Colonic mucosa (tissue), 4 donors: ENCODE data around the gene STAMBPL1. TPM values are rescaled to one million over a fixed set of nuclear protein-coding genes. Genes with fewer than 3 reads are reported as not detected.
A peak's percentile ranks its signal among the peaks of the same experiment; 100 is the strongest.
"Not testable (repeated sequence)": the region's sequence is repeated elsewhere in the genome, so short reads cannot be mapped to it uniquely, and the experiment has no call there.

Experiments
- DNase-seq: peaks from one replicate; pipeline ENCODE4 v3.0.0-alpha.2; 2020
- H3K27ac ChIP-seq: fragments of 200-600 bp; one replicate; pipeline ENCODE4 v1.8.0; 2021
- H3K27me3 ChIP-seq: fragments of 200-600 bp; one replicate; pipeline ENCODE4 v1.8.0; 2021
- H3K36me3 ChIP-seq: fragments of 200-600 bp; one replicate; pipeline ENCODE4 v1.8.0; 2021
- H3K4me1 ChIP-seq: fragments of 200-600 bp; one replicate; pipeline ENCODE4 v1.8.0; 2021; ENCODE audit warnings: mild to moderate bottlenecking
- H3K4me3 ChIP-seq: fragments of 200-600 bp; one replicate; pipeline ENCODE4 v1.8.0; 2021
- H3K9ac ChIP-seq, 2 donors: one replicate each; pipeline ENCODE4 v1.7.0; 2013; ENCODE audit warnings: control low read depth in 2 of 2, low read depth in 2 of 2, low read length in 2 of 2
- H3K9me3 ChIP-seq: fragments of 200-600 bp; one replicate; pipeline ENCODE4 v1.8.0; 2021
- CTCF ChIP-seq: fragments of 200-600 bp; IDR thresholded peaks from one replicate; pipeline ENCODE4 v1.8.0; 2022; ENCODE audit warnings: antibody characterized with exemption, mild to moderate bottlenecking
- intact Hi-C: fragments of 100-400 bp; cut with DNase I; formaldehyde crosslinking; loops from one replicate; pipeline ENCODE4 v1.14.1; 2022
- total RNA-seq, 2 donors: library from RNA; stranded (reverse); fragmentation: NEBNext Ultra II Directional in 1 of 2; extraction: Animal tissue kit (Norgen Biotek cat#: 25700) in 1 of 2; gene quantifications; one replicate each; pipeline ENCODE4 v1.2.1, GENCODE V29; 2021
- donor health status: healthy.
- donor health status: DM: no; HTN: no; CAD: no.
- donor health status: DM: no; HTN: no; CAD: no.

Gene STAMBPL1
- total RNA-seq, 2 donors from 2014 or later, result 16.3 to 20.4 TPM

GRCh38 chr10:88833723-88834122 lies 46.3 kb upstream of the STAMBPL1 start:
- DNase-seq, result no peak
- H3K27ac ChIP-seq, result no peak overlapping the region
- no peaks in the 10 kb centered on the region for H3K36me3 ChIP-seq
- no peak overlapping the region for H3K4me3 ChIP-seq
- H3K4me1 ChIP-seq, result no peaks in the 10 kb centered on the region
- no peaks in the 10 kb centered on the region for H3K27me3 ChIP-seq
- H3K9ac ChIP-seq, result no peak overlapping the region
- intact Hi-C loops, result loop anchor here (2.0 kb wide), 1 partner anchor 99 kb away; no protein-coding TSS in a partner anchor
- H3K9me3 ChIP-seq, result no peaks in the 10 kb centered on the region
- no peak for TF ChIP-seq CTCF

- no peaks in the 10 kb centered on the region for H3K4me1 ChIP-seq
- H3K9ac ChIP-seq, result no peak overlapping the region
- peak; percentile 95 for DNase-seq
- H3K27ac ChIP-seq, result no peak overlapping the region
- peak; percentile 75 for TF ChIP-seq CTCF
- no peak overlapping the region for H3K4me3 ChIP-seq
- intact Hi-C loops, result loop anchor here (2.0 kb wide), 1 partner anchor 97 kb away; no protein-coding TSS in a partner anchor
- no peaks in the 10 kb centered on the region for H3K9me3 ChIP-seq
- H3K27me3 ChIP-seq, result no peaks in the 10 kb centered on the region
- no peaks in the 10 kb centered on the region for H3K36me3 ChIP-seq
Measured at GRCh38 chr10:88835096-88835909, 44.7 kb upstream of the STAMBPL1 start.

GRCh38 chr10:88835910-88836221 lies 44.2 kb upstream of the STAMBPL1 start:
- TF ChIP-seq CTCF, result no peak
- Histone ChIP-seq H3K9me3 (no peaks in the 10 kb centered on the region), H3K9ac (no peak overlapping the region), H3K4me1 (no peaks in the 10 kb centered on the region), H3K4me3 (no peak overlapping the region), H3K36me3 (no peaks in the 10 kb centered on the region), H3K27me3 (no peaks in the 10 kb centered on the region), H3K27ac (no peak overlapping the region)
- no peak for DNase-seq
- intact Hi-C loops, result loop anchor here (2.0 kb wide), 2 partner anchors 29 to 97 kb away; no protein-coding TSS in a partner anchor

- not testable (repeated sequence) for H3K9me3 ChIP-seq, DNase-seq, H3K4me1 ChIP-seq, H3K27me3 ChIP-seq, H3K4me3 ChIP-seq, H3K9ac ChIP-seq, H3K27ac ChIP-seq, H3K36me3 ChIP-seq
- intact Hi-C loops, result loop anchor here (2.0 kb wide), 1 partner anchor 27 kb away; no protein-coding TSS in a partner anchor
Measured at GRCh38 chr10:88837632-88838031, 42.4 kb upstream of the STAMBPL1 start.

- Histone ChIP-seq H3K4me1 (no peaks in the 10 kb centered on the region), H3K9me3 (no peaks in the 10 kb centered on the region), H3K36me3 (no peaks in the 10 kb centered on the region), H3K9ac (no peak overlapping the region), H3K27me3 (no peaks in the 10 kb centered on the region), H3K27ac (no peak overlapping the region), H3K4me3 (no peak overlapping the region)
- no peak for DNase-seq
- no peak for TF ChIP-seq CTCF
- intact Hi-C loops, result no loop called here
Measured at GRCh38 chr10:88838766-88839350, 41.2 kb upstream of the STAMBPL1 start.

- no peak for DNase-seq
- intact Hi-C loops, result loop anchor here (10.0 kb wide), 1 partner anchor 375 kb away; no protein-coding TSS in a partner anchor
- no peak overlapping the region for H3K4me3 ChIP-seq
- no peak for TF ChIP-seq CTCF
- no peaks in the 10 kb centered on the region for H3K9me3 ChIP-seq
- H3K4me1 ChIP-seq, result no peaks in the 10 kb centered on the region
- H3K36me3 ChIP-seq, result no peaks in the 10 kb centered on the region
- H3K27ac ChIP-seq, result no peak overlapping the region
- H3K27me3 ChIP-seq, result no peaks in the 10 kb centered on the region
- H3K9ac ChIP-seq, result no peak overlapping the region
Measured at GRCh38 chr10:88840104-88840503, 39.9 kb upstream of the STAMBPL1 start.
